ENCODE measurements around the gene RHBG. TPM values are rescaled to one million over a fixed set of nuclear protein-coding genes. Genes with fewer than 3 reads are reported as not detected.

RHBG gene
- total RNA-seq, 1 experiment from 2014 or later: 1.5 TPM

DNA sequence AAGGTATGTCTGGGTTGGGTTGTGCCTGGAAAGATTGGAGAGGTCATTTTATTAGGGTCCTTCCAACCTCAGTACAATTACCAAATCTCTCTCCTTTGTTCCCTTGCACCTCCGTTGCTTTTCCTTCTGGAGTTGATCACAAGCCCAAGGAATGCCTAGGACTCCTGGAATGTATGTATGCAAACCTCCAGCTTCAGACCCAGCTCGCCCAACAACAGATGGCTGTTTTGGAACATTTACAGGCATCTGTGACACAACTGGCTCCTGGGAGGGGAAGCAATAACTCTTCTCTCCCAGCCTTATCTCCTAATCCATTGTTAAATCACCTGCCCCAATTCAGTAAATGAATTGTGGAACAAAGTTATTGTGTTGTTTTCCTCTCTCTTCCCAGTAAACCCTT lies 22.4 kb upstream of the RHBG start:
- no peaks in the 10 kb centered on the region for H3K27me3 ChIP-seq (ENCODE audit: insufficient read depth, low read length)
- no peaks in the 10 kb centered on the region for H4K20me1 ChIP-seq (ENCODE audit: control insufficient read depth, insufficient read depth, insufficient read length)
- no peak overlapping the region for H3K56ac ChIP-seq (ENCODE audit: insufficient read length, low read depth, low read length)
- H3K4me1 Mint-ChIP-seq: peaks cover 0 to 3% of the 10 kb centered on the region in 2 experiments; a peak in 1 of 4 replicates
- no peak overlapping the region for H3K4ac ChIP-seq (ENCODE audit: low read depth, low read length)
- no peak overlapping the region for H2BK20ac ChIP-seq (ENCODE audit: low read depth, low read length, poor library complexity, severe bottlenecking)
- no peaks in the 10 kb centered on the region for H3K23me2 ChIP-seq (ENCODE audit: insufficient read length, low read depth, low read length, poor library complexity, severe bottlenecking)
- no peaks in the 10 kb centered on the region for H3K9me3 Mint-ChIP-seq
- TF ChIP-seq, protein P1, sequence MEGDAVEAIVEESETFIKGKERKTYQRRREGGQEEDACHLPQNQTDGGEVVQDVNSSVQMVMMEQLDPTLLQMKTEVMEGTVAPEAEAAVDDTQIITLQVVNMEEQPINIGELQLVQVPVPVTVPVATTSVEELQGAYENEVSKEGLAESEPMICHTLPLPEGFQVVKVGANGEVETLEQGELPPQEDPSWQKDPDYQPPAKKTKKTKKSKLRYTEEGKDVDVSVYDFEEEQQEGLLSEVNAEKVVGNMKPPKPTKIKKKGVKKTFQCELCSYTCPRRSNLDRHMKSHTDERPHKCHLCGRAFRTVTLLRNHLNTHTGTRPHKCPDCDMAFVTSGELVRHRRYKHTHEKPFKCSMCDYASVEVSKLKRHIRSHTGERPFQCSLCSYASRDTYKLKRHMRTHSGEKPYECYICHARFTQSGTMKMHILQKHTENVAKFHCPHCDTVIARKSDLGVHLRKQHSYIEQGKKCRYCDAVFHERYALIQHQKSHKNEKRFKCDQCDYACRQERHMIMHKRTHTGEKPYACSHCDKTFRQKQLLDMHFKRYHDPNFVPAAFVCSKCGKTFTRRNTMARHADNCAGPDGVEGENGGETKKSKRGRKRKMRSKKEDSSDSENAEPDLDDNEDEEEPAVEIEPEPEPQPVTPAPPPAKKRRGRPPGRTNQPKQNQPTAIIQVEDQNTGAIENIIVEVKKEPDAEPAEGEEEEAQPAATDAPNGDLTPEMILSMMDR (conservative IDR thresholded peaks at IDR 0.05): no peak
- no peaks in the 10 kb centered on the region for H3K4me1 ChIP-seq (ENCODE audit: insufficient read depth, low read length)
- H3K4me2 ChIP-seq (ENCODE audit: insufficient read depth, insufficient read length, low read length): no peak overlapping the region
- no peak overlapping the region for H4K5ac ChIP-seq (ENCODE audit: insufficient read length, low read depth, low read length)
- no peak overlapping the region for H3K23ac ChIP-seq (ENCODE audit: insufficient read length, low read depth, low read length)
- no peak overlapping the region for H2AFZ ChIP-seq (ENCODE audit: low read length)
- H3K27ac Mint-ChIP-seq: no peak overlapping the region
- H3K79me2 ChIP-seq (ENCODE audit: insufficient read depth, low read length): no peaks in the 10 kb centered on the region
- no peak overlapping the region for H2AK5ac ChIP-seq (ENCODE audit: insufficient read length, low read length)
- no peak for DNase-seq
- H3K9ac ChIP-seq (ENCODE audit: extremely low read depth, insufficient read length, low read length): no peak overlapping the region
- H4K8ac ChIP-seq (replicated peaks; ENCODE audit: insufficient read length, low read depth, low read length): no peak overlapping the region
- no peaks in the 10 kb centered on the region for H3K9me3 ChIP-seq (ENCODE audit: control insufficient read depth, low read depth, low read length)
- H3K4me3 Mint-ChIP-seq: no peak overlapping the region
- no peaks in the 10 kb centered on the region for H3K79me1 ChIP-seq (ENCODE audit: insufficient read depth, low read depth, low read length, poor library complexity, severe bottlenecking)
- no peak overlapping the region for H2BK5ac ChIP-seq (ENCODE audit: insufficient read length, low read length)
- H3K27me3 Mint-ChIP-seq (ENCODE audit: low read depth): peaks cover 4% of the 10 kb centered on the region
- no peak overlapping the region for H3K27ac ChIP-seq (ENCODE audit: insufficient read length, low read depth, low read length)
- no peak overlapping the region for H3T11ph ChIP-seq (ENCODE audit: low read length)
- H2BK15ac ChIP-seq (ENCODE audit: low read depth, low read length): no peak overlapping the region
- no peak overlapping the region for H3K14ac ChIP-seq (ENCODE audit: insufficient read depth, low read length)
- WGBS (ENCODE audit: extremely low coverage, insufficient read length, low lambda C conversion rate): no CpG with 5 or more reads among the region's 2 CpGs
- H4K91ac ChIP-seq (ENCODE audit: insufficient read length, low read depth, low read length): no peak overlapping the region
- no peaks in the 10 kb centered on the region for H3K36me3 Mint-ChIP-seq (ENCODE audit: insufficient read depth in 1 of 3, low read depth in 3 of 3)
- H3K18ac ChIP-seq (ENCODE audit: insufficient read length, low read depth, low read length): no peak overlapping the region
- no peak overlapping the region for H2BK120ac ChIP-seq (ENCODE audit: low read depth, low read length, poor library complexity, severe bottlenecking)
- no peak overlapping the region for H2BK12ac ChIP-seq (ENCODE audit: insufficient read length, low read depth, low read length)
